ENCODE results near the gene CNTN3.

Gene CNTN3

DNA sequence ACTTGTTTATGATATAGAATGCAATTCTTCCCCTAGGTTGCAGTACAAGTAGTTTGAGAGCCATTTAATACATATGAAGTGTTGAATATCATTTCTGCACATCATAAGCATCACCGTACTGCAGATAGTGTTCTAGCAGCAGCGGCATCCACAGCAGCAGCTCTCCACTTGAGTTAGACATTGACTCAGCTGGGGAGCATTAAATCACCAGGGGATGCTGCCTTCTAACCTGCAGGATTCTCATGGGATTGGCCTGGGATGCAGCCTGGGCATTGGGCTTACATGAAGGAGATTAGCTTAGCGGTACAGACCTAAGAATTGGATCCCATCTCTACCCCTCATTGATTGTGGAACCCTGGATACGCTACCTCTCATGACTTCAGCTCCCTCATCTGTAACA is 43.3 kb downstream of the CNTN3 start:
- TF ChIP-seq, protein P1, sequence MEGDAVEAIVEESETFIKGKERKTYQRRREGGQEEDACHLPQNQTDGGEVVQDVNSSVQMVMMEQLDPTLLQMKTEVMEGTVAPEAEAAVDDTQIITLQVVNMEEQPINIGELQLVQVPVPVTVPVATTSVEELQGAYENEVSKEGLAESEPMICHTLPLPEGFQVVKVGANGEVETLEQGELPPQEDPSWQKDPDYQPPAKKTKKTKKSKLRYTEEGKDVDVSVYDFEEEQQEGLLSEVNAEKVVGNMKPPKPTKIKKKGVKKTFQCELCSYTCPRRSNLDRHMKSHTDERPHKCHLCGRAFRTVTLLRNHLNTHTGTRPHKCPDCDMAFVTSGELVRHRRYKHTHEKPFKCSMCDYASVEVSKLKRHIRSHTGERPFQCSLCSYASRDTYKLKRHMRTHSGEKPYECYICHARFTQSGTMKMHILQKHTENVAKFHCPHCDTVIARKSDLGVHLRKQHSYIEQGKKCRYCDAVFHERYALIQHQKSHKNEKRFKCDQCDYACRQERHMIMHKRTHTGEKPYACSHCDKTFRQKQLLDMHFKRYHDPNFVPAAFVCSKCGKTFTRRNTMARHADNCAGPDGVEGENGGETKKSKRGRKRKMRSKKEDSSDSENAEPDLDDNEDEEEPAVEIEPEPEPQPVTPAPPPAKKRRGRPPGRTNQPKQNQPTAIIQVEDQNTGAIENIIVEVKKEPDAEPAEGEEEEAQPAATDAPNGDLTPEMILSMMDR (IDR thresholded peaks at IDR 0.05), result no peak
- H3K4me1 ChIP-seq (ENCODE audit: control insufficient read depth in 1 of 2, insufficient read depth in 1 of 2, low read depth in 1 of 2, low read length in 1 of 2), result no peaks in the 10 kb centered on the region
- no peak overlapping the region for H3K4me3 ChIP-seq (ENCODE audit: low read depth in 1 of 2, low read length in 1 of 2)
- no peaks in the 10 kb centered on the region for H3K27me3 ChIP-seq
- no peaks in the 10 kb centered on the region for H3K36me3 ChIP-seq
- no peak overlapping the region for H3K27ac ChIP-seq
- no peaks in the 10 kb centered on the region for H3K9me3 ChIP-seq
